HEK293 (cell line): ENCODE results near the gene DCC.

Experiments used
- CTCF ChIA-PET: fragments of 350-600 bp; formaldehyde crosslinking; extraction: SDS; loops from one replicate; lab custom pipeline; 2021; ENCODE audit warnings: antibody characterized with exemption; lab: Yijun Ruan, JAX
- POLR2A ChIA-PET: fragments of 300-600 bp; formaldehyde crosslinking; extraction: SDS; loops from one replicate; lab custom pipeline; 2020; ENCODE audit warnings: antibody characterized with exemption, inconsistent platforms; lab: Yijun Ruan, JAX
- H3K27ac ChIP-seq: fragments of 200-500 bp; sonication (Bioruptor generic); 2 replicates; pipeline ENCODE4 v1.5.1; 2014; ENCODE audit warnings: low read depth, low read length, control low read depth, inconsistent platforms; ENCODE audit errors: extremely low read depth
- H3K36me3 ChIP-seq, 2 experiments: fragments of 200-500 bp in 1 of 2; sonication (Bioruptor generic) in 1 of 2; 1 replicate in 1 of 2; 2 replicates in 1 of 2; pipeline ENCODE4 v1.5.1; 2014 to 2017; ENCODE audit warnings: inconsistent platforms in 2 of 2, low read length in 2 of 2; ENCODE audit not compliant: control insufficient read depth in 2 of 2, insufficient read depth in 1 of 2
- H3K4me1 ChIP-seq: fragments of 200-500 bp; sonication (Bioruptor generic); 2 replicates; pipeline ENCODE4 v1.5.1; 2014; ENCODE audit warnings: mild to moderate bottlenecking, low read length, inconsistent platforms; ENCODE audit not compliant: control insufficient read depth, insufficient read depth
- H3K4me3 ChIP-seq: 2 replicates; pipeline ENCODE4 v1.5.1; 2011; ENCODE audit warnings: low read depth, mild to moderate bottlenecking, control low read depth, low read length, moderate library complexity
- H3K9me3 ChIP-seq: fragments of 200-500 bp; sonication (Bioruptor generic); 2 replicates; pipeline ENCODE4 v1.5.1; 2014; ENCODE audit warnings: low read depth, low read length, inconsistent platforms; ENCODE audit not compliant: control insufficient read depth, insufficient read depth
- AEBP2 ChIP-seq: fragments of 450-650 bp; formaldehyde crosslinking; IDR thresholded peaks from 2 replicates; pipeline ENCODE4 v1.5.1; 2016; ENCODE audit warnings: missing biosample characterization, missing genetic modification characterization, borderline replicate concordance
- BCL11A ChIP-seq: fragments of 450-650 bp; formaldehyde crosslinking; IDR thresholded peaks from 2 replicates; pipeline ENCODE4 v1.5.1; 2016; ENCODE audit warnings: low read depth, missing biosample characterization, missing genetic modification characterization
- GLIS2 ChIP-seq: fragments of 450-650 bp; formaldehyde crosslinking; IDR thresholded peaks from 2 replicates; pipeline ENCODE4 v1.5.1; 2016; ENCODE audit warnings: missing biosample characterization, missing genetic modification characterization
- HIC1 ChIP-seq: fragments of 450-650 bp; formaldehyde crosslinking; IDR thresholded peaks from 2 replicates; pipeline ENCODE4 v1.5.1; 2016; ENCODE audit warnings: missing biosample characterization, missing genetic modification characterization
- HOXD13 ChIP-seq: sonication (generic); formaldehyde crosslinking; IDR thresholded peaks from 2 replicates; pipeline ENCODE4 v1.8.0; 2022; ENCODE audit warnings: missing genetic modification reagents, borderline replicate concordance
- IKZF3 ChIP-seq: fragments of 450-650 bp; IDR thresholded peaks from 2 replicates; pipeline ENCODE4 v1.5.0; 2018; ENCODE audit warnings: missing biosample characterization, mild to moderate bottlenecking, missing genetic modification characterization, moderate library complexity
- KLF17 ChIP-seq: fragments of 450-650 bp; formaldehyde crosslinking; IDR thresholded peaks from 2 replicates; pipeline ENCODE4 v1.5.1; 2016; ENCODE audit warnings: missing biosample characterization, missing genetic modification characterization
- KLF9 ChIP-seq: fragments of 450-650 bp; formaldehyde crosslinking; IDR thresholded peaks from 2 replicates; pipeline ENCODE4 v1.5.1; 2016; ENCODE audit warnings: missing biosample characterization, missing genetic modification characterization, low read depth
- SP7 ChIP-seq: fragments of 450-650 bp; formaldehyde crosslinking; IDR thresholded peaks from 2 replicates; pipeline ENCODE4 v1.5.1; 2016; ENCODE audit warnings: missing biosample characterization, missing genetic modification characterization
- YY1 ChIP-seq: fragments of 450-650 bp; formaldehyde crosslinking; IDR thresholded peaks from 2 replicates; pipeline ENCODE4 v1.5.1; 2018; ENCODE audit warnings: missing biosample characterization, missing genetic modification characterization
- ZBTB20 ChIP-seq: fragments of 450-650 bp; formaldehyde crosslinking; IDR thresholded peaks from 2 replicates; pipeline ENCODE4 v1.5.1; 2016; ENCODE audit warnings: missing biosample characterization, missing genetic modification characterization
- ZFP3 ChIP-seq: fragments of 450-650 bp; formaldehyde crosslinking; IDR thresholded peaks from 2 replicates; pipeline ENCODE4 v1.5.1; 2016; ENCODE audit warnings: low read depth, missing biosample characterization, missing genetic modification characterization
- ZFP41 ChIP-seq: fragments of 450-650 bp; formaldehyde crosslinking; IDR thresholded peaks from 2 replicates; pipeline ENCODE4 v1.5.1; 2016; ENCODE audit warnings: missing biosample characterization, missing genetic modification characterization, borderline replicate concordance
- ZNF10 ChIP-seq: fragments of 450-650 bp; formaldehyde crosslinking; IDR thresholded peaks from 2 replicates; pipeline ENCODE4 v1.5.1; 2017; ENCODE audit warnings: missing biosample characterization, missing genetic modification characterization
- ZNF121 ChIP-seq: fragments of 450-650 bp; formaldehyde crosslinking; IDR thresholded peaks from 2 replicates; pipeline ENCODE4 v1.5.1; 2016; ENCODE audit warnings: missing biosample characterization, missing genetic modification characterization
- ZNF138 ChIP-seq: fragments of 450-650 bp; formaldehyde crosslinking; IDR thresholded peaks from 2 replicates; pipeline ENCODE4 v1.5.1; 2016; ENCODE audit warnings: missing biosample characterization, missing genetic modification characterization, borderline replicate concordance
- ZNF202 ChIP-seq: fragments of 450-650 bp; formaldehyde crosslinking; IDR thresholded peaks from 2 replicates; pipeline ENCODE4 v1.5.1; 2016; ENCODE audit warnings: missing biosample characterization, missing genetic modification characterization, borderline replicate concordance
- ZNF221 ChIP-seq: fragments of 450-650 bp; formaldehyde crosslinking; IDR thresholded peaks from 2 replicates; pipeline ENCODE4 v1.5.1; 2017; ENCODE audit warnings: missing biosample characterization, missing genetic modification characterization, borderline replicate concordance
- ZNF239 ChIP-seq: fragments of 450-650 bp; formaldehyde crosslinking; IDR thresholded peaks from 2 replicates; pipeline ENCODE4 v1.5.1; 2016; ENCODE audit warnings: missing biosample characterization, missing genetic modification characterization
- ZNF266 ChIP-seq: fragments of 450-650 bp; formaldehyde crosslinking; IDR thresholded peaks from 2 replicates; pipeline ENCODE4 v1.5.1; 2016; ENCODE audit warnings: missing biosample characterization, missing genetic modification characterization, low read depth
- ZNF350 ChIP-seq: fragments of 450-650 bp; formaldehyde crosslinking; IDR thresholded peaks from 2 replicates; pipeline ENCODE4 v1.5.0; 2017; ENCODE audit warnings: missing biosample characterization, mild to moderate bottlenecking, missing genetic modification characterization
- ZNF473 ChIP-seq: fragments of 450-650 bp; formaldehyde crosslinking; IDR thresholded peaks from 2 replicates; pipeline ENCODE4 v1.5.1; 2017; ENCODE audit warnings: missing biosample characterization, missing genetic modification characterization
- ZNF510 ChIP-seq: fragments of 450-650 bp; formaldehyde crosslinking; IDR thresholded peaks from 2 replicates; pipeline ENCODE4 v1.5.1; 2018; ENCODE audit warnings: mild to moderate bottlenecking, missing genetic modification characterization, missing biosample characterization; ENCODE audit not compliant: insufficient replicate concordance
- ZNF558 ChIP-seq: fragments of 450-650 bp; formaldehyde crosslinking; IDR thresholded peaks from 2 replicates; pipeline ENCODE4 v1.5.1; 2016; ENCODE audit warnings: missing biosample characterization, missing genetic modification characterization
- ZNF600 ChIP-seq: fragments of 450-650 bp; formaldehyde crosslinking; IDR thresholded peaks from 2 replicates; pipeline ENCODE4 v1.5.1; 2016; ENCODE audit warnings: missing biosample characterization, missing genetic modification characterization
- ZNF639 ChIP-seq: fragments of 450-650 bp; formaldehyde crosslinking; IDR thresholded peaks from 2 replicates; pipeline ENCODE4 v1.5.1; 2016; ENCODE audit warnings: missing biosample characterization, missing genetic modification characterization
- ZNF777 ChIP-seq: fragments of 450-650 bp; formaldehyde crosslinking; IDR thresholded peaks from 2 replicates; pipeline ENCODE4 v1.5.1; 2017; ENCODE audit warnings: missing biosample characterization, missing genetic modification characterization, borderline replicate concordance
- ZNF837 ChIP-seq: fragments of 450-650 bp; formaldehyde crosslinking; IDR thresholded peaks from 2 replicates; pipeline ENCODE4 v1.5.1; 2016; ENCODE audit warnings: missing biosample characterization, missing genetic modification characterization
- ZSCAN18 ChIP-seq: fragments of 450-650 bp; formaldehyde crosslinking; IDR thresholded peaks from 2 replicates; pipeline ENCODE4 v1.5.1; 2016; ENCODE audit warnings: missing biosample characterization, missing genetic modification characterization

DCC gene

DNA sequence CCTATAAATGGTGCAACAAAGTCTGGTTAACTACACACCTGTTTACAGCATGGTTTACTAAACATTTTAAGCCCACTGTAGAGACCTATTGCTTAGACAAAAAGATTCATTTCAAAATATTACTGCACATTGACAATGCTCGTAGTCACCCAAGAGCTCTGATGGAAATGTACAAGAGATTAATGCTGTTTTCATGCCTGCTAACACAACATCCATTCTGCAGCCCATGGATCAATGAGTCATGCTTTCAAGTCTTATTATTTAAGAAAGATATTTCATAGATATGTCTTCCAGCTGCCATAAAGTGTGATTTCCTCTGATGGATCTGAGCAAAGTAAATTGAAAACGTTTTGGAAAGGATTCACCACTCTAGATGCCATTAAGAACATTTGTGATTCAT lies 1103.3 kb downstream of the DCC start:
- CTCF ChIA-PET = no interaction called here
- H3K4me1 ChIP-seq = no peaks in the 10 kb centered on the region
- no peak for TF ChIP-seq HOXD13 (CRISPR knock-in tag)
- no peak for TF ChIP-seq ZNF138 (tag by site-specific recombination)
- TF ChIP-seq HIC1 (tag by site-specific recombination) = no peak
- no peak for TF ChIP-seq ZFP41 (tag by site-specific recombination)
- no peak for TF ChIP-seq ZNF350 (tag by site-specific recombination)
- TF ChIP-seq ZNF473 (tag by site-specific recombination) = no peak
- TF ChIP-seq ZNF558 (tag by site-specific recombination) = no peak
- no peak for TF ChIP-seq ZNF266
- no peak for TF ChIP-seq YY1 (tag by site-specific recombination)
- TF ChIP-seq ZNF202 (tag by site-specific recombination) = no peak
- no peak for TF ChIP-seq KLF9
- no peak for TF ChIP-seq ZNF510 (tag by site-specific recombination)
- TF ChIP-seq IKZF3 = no peak
- no peak for TF ChIP-seq ZNF10 (tag by site-specific recombination)
- TF ChIP-seq, all 188 proteins: peak for 0
- no peaks in the 10 kb centered on the region for H3K36me3 ChIP-seq
- H3K4me3 ChIP-seq = no peak overlapping the region
- POLR2A ChIA-PET = no interaction called here
- no peak overlapping the region for H3K27ac ChIP-seq
- no peaks in the 10 kb centered on the region for H3K9me3 ChIP-seq

DNA sequence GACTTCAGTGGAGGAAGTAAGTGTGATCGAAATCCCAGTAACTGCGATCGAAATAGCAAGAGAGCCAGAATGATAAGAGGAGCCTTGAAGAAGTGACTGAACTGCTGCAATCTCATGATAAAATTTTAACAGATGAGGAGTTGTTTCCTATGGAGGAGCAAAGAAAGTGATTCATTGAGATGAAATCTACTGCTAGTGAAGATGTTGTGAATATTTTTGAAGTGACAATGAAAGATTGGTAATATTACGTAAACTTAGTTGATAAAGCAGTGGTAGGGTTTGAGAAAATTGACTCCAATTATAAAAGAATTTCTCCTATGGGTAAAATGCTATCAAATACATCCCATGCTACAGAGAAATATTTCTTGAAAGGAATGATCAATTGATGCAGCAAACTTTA lies 1103.8 kb downstream of the DCC start:
- TF ChIP-seq BCL11A (tag by site-specific recombination) (no peak), ZFP3 (no peak), ZNF239 (no peak), ZNF600 (tag by site-specific recombination) (no peak), AEBP2 (tag by site-specific recombination) (no peak), SP7 (tag by site-specific recombination) (no peak), ZNF639 (tag by site-specific recombination) (no peak), ZNF221 (tag by site-specific recombination) (no peak), ZNF837 (no peak), ZNF138 (tag by site-specific recombination) (no peak), KLF17 (tag by site-specific recombination) (no peak), ZSCAN18 (no peak), ZNF777 (no peak), GLIS2 (tag by site-specific recombination) (no peak), ZNF121 (no peak), ZBTB20 (tag by site-specific recombination) (no peak)
- ChIA-PET POLR2A (no interaction called here), CTCF (no interaction called here)
- H3K9me3 ChIP-seq = no peaks in the 10 kb centered on the region
- no peak overlapping the region for H3K4me3 ChIP-seq
- no peaks in the 10 kb centered on the region for H3K36me3 ChIP-seq
- no peaks in the 10 kb centered on the region for H3K4me1 ChIP-seq
- H3K27ac ChIP-seq = no peak overlapping the region
